ENCODE results near the gene PFKFB1.

Gene PFKFB1

DNA sequence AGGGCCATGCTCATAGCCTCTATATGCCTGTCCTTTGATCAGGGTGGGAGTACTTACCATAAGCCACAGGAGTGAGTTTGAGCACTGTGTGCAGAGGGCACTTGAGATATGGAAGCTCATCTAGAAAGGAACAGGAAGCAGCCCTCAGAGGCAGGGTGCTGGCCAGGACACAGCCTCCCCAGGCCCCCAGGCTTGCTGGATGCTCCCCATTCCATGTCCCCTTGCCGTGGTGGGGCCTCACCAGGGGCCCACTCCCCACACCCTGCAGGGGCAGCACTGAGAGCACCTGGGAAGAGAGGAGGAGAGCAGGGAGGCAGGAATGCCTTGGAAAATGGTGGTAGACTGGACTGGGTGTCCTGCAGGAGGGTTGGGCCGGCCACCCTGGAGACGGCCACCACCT lies 59.1 kb downstream of the PFKFB1 start:
- TF ChIP-seq SIN3A (IDR thresholded peaks at IDR 0.05; ENCODE audit: borderline replicate concordance, insufficient read depth, low read length): no peak
- TF ChIP-seq, protein P1, sequence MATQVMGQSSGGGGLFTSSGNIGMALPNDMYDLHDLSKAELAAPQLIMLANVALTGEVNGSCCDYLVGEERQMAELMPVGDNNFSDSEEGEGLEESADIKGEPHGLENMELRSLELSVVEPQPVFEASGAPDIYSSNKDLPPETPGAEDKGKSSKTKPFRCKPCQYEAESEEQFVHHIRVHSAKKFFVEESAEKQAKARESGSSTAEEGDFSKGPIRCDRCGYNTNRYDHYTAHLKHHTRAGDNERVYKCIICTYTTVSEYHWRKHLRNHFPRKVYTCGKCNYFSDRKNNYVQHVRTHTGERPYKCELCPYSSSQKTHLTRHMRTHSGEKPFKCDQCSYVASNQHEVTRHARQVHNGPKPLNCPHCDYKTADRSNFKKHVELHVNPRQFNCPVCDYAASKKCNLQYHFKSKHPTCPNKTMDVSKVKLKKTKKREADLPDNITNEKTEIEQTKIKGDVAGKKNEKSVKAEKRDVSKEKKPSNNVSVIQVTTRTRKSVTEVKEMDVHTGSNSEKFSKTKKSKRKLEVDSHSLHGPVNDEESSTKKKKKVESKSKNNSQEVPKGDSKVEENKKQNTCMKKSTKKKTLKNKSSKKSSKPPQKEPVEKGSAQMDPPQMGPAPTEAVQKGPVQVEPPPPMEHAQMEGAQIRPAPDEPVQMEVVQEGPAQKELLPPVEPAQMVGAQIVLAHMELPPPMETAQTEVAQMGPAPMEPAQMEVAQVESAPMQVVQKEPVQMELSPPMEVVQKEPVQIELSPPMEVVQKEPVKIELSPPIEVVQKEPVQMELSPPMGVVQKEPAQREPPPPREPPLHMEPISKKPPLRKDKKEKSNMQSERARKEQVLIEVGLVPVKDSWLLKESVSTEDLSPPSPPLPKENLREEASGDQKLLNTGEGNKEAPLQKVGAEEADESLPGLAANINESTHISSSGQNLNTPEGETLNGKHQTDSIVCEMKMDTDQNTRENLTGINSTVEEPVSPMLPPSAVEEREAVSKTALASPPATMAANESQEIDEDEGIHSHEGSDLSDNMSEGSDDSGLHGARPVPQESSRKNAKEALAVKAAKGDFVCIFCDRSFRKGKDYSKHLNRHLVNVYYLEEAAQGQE (IDR thresholded peaks at IDR 0.05; ENCODE audit: insufficient read depth in 1 of 2, low read depth in 2 of 2, low read length in 2 of 2): no peak

DNA sequence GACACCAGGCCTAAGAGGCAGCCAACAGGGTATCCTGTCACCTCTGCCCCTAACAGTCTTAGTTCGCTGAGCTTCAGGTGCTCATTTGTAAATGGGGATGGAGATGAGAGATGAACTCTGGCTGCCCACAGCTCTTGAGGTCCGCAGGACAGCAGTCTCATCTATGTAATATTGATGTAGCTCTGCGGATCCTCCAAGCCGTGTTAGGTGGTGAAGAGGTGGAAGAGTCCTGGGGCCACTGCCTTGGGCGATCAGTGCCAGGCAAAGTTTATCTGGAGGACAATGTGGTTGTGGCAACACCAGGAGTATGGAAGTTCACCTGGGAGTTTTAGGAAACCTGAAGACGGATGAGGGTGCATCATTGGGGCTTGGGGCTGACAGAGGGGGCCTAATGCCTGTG lies 59.9 kb downstream of the PFKFB1 start:
- no peak for TF ChIP-seq POLR2AphosphoS5 (IDR thresholded peaks at IDR 0.05; ENCODE audit: low read depth, low read length)
- TF ChIP-seq TAF1 (IDR thresholded peaks at IDR 0.05; ENCODE audit: borderline replicate concordance, insufficient read depth, low read length): no peak
- TF ChIP-seq, protein P1 (IDR thresholded peaks at IDR 0.05; ENCODE audit: insufficient read depth in 1 of 2, low read depth in 2 of 2, low read length in 2 of 2): no peak
- TF ChIP-seq FOXP2 (optimal IDR thresholded peaks at IDR 0.05; ENCODE audit: borderline replicate concordance, extremely low read depth, extremely low read length, insufficient read depth): no peak
- no peak for TF ChIP-seq SIN3A (IDR thresholded peaks at IDR 0.05; ENCODE audit: borderline replicate concordance, insufficient read depth, low read length)

DNA sequence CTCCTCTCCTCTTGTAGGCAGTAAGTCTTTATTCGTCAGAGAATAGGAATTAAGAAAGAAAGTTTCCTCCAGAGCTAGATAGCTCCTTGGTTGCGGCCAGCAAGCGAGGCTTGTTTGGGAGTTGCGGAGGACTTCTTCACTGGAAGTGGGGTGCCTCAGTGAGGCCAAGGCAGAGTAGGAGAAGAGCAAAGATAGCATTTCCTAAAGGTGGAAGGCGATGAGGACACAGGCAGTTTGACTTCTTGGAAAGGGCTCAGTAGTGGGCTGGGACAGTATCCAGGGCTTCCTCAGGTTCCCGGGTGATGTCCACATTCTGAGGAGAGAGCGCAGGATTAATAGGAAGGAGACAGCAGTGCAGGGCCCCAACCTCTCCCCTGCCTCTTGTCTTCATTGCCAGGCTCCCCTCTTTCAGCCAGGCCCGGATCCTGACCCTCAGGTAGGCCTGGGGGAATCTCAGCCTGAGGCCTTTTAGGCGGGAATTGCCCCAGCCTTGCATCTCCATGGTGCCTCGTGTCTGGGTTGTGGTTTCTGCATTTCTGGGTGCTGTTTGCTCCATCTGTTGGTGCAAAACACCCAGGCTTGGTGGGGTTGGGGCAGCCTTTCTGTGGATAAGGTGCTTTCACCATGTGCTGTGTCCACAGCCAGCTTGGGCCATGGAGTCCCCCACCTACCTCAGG lies 60.7 kb downstream of the PFKFB1 start:
- TF ChIP-seq TAF1 (IDR thresholded peaks at IDR 0.05; ENCODE audit: borderline replicate concordance, insufficient read depth, low read length) (no peak), POLR2AphosphoS5 (IDR thresholded peaks at IDR 0.05; ENCODE audit: low read depth, low read length) (no peak), SIN3A (IDR thresholded peaks at IDR 0.05; ENCODE audit: borderline replicate concordance, insufficient read depth, low read length) (no peak), FOXP2 (optimal IDR thresholded peaks at IDR 0.05; ENCODE audit: borderline replicate concordance, extremely low read depth, extremely low read length, insufficient read depth) (no peak)
- TF ChIP-seq, protein P1 (IDR thresholded peaks at IDR 0.05; ENCODE audit: insufficient read depth in 1 of 2, low read depth in 2 of 2, low read length in 2 of 2): no peak

- TF ChIP-seq, protein P1 (IDR thresholded peaks at IDR 0.05; ENCODE audit: insufficient read depth in 1 of 2, low read depth in 2 of 2, low read length in 2 of 2): no peak
- no peak for TF ChIP-seq SIN3A (IDR thresholded peaks at IDR 0.05; ENCODE audit: borderline replicate concordance, insufficient read depth, low read length)
- no peak for TF ChIP-seq TAF1 (IDR thresholded peaks at IDR 0.05; ENCODE audit: borderline replicate concordance, insufficient read depth, low read length)
- TF ChIP-seq POLR2AphosphoS5 (IDR thresholded peaks at IDR 0.05; ENCODE audit: low read depth, low read length): no peak
- no peak for TF ChIP-seq FOXP2 (optimal IDR thresholded peaks at IDR 0.05; ENCODE audit: borderline replicate concordance, extremely low read depth, extremely low read length, insufficient read depth)
Observed at GRCh38 chrX:54931107-54931506, 62.9 kb downstream of the PFKFB1 start.
